ENCODE data around the gene CEMP1. TPM values are rescaled to one million over a fixed set of nuclear protein-coding genes. Genes with fewer than 3 reads are reported as not detected.
"Not testable (repeated sequence)": the region's sequence is repeated elsewhere in the genome, so short reads cannot be mapped to it uniquely, and the experiment has no call there.

Gene CEMP1, protein sequence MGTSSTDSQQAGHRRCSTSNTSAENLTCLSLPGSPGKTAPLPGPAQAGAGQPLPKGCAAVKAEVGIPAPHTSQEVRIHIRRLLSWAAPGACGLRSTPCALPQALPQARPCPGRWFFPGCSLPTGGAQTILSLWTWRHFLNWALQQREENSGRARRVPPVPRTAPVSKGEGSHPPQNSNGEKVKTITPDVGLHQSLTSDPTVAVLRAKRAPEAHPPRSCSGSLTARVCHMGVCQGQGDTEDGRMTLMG
- not detected in 2 replicates for total RNA-seq

DNA sequence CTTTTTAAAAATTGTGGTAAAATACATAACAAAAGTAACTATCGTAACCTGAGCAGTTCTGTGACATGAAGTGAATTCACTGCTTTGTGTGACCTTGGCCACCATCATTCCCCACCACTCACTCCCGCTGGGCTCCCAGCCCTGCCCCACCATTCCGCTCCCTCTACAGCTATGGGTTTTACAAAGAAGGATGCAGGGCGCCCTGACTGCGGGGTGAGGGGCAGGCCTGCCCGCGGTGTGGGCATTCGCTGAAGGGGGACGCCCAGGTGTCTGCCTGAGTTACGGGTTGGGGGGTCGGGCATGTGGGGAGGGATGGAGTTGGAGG lies at the start of gene CEMP1:
TSS of gene CEMP1 (minus strand) at position 38 of the 325 bp plus-strand sequence. CDS start 335 bp downstream, outside the sequence.
- TF ChIP-seq, protein P1, sequence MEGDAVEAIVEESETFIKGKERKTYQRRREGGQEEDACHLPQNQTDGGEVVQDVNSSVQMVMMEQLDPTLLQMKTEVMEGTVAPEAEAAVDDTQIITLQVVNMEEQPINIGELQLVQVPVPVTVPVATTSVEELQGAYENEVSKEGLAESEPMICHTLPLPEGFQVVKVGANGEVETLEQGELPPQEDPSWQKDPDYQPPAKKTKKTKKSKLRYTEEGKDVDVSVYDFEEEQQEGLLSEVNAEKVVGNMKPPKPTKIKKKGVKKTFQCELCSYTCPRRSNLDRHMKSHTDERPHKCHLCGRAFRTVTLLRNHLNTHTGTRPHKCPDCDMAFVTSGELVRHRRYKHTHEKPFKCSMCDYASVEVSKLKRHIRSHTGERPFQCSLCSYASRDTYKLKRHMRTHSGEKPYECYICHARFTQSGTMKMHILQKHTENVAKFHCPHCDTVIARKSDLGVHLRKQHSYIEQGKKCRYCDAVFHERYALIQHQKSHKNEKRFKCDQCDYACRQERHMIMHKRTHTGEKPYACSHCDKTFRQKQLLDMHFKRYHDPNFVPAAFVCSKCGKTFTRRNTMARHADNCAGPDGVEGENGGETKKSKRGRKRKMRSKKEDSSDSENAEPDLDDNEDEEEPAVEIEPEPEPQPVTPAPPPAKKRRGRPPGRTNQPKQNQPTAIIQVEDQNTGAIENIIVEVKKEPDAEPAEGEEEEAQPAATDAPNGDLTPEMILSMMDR (conservative IDR thresholded peaks at IDR 0.05; ENCODE audit: low read depth, low read length), result no peak
- no peak for DNase-seq (ENCODE audit: low read depth)
- H3K4me3 ChIP-seq (ENCODE audit: low read depth, low read length), result peak within 1 kb of the TSS; percentile 68

DNA sequence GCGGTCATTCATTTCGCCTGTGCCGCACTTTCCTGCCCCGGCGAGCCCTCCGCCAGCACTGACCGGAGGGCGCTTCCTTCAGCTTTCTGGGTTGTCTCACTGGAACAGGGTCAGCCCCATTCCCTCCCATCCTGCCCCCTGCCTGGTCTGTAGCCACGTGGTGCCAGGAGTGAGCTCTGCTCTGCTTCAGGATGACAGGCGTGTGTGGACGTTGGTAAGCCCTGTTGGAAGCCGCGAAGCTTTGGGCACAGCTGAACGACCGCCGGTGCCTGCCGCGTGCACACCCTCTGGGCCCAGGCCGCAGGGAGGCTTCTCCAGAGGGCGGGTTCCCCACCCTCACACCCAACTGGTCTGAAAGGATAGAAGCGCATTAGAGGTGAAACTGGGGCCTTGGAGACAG lies 49.6 kb upstream of the CEMP1 start:
- not testable (repeated sequence) for DNase-seq (ENCODE audit: low read depth); H3K4me3 ChIP-seq (ENCODE audit: low read depth, low read length)

DNA sequence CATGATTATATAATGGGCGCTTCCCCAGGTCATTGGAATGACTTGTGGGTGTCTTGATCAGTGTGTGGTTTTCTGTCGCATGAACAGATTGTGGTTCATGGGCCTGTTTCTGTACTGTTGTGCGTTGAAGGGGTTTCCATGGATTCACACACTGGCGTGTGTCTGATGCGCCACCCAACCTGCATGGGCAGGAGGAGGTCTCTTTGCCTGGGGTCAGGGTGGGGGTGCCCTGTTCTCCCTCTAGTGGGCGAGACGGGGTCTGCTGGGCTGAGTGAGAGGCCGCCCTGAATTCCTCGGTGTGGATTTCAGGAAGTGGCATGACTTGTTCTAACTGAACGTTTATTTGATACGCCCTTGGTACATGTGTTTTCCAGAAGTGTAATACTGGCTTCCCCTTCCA lies 48.9 kb upstream of the CEMP1 start:
- TF ChIP-seq, protein P1 (conservative IDR thresholded peaks at IDR 0.05; ENCODE audit: low read depth, low read length), result peak; percentile 14
- H3K4me3 ChIP-seq (ENCODE audit: low read depth, low read length); DNase-seq (ENCODE audit: low read depth): not testable (repeated sequence)

DNA sequence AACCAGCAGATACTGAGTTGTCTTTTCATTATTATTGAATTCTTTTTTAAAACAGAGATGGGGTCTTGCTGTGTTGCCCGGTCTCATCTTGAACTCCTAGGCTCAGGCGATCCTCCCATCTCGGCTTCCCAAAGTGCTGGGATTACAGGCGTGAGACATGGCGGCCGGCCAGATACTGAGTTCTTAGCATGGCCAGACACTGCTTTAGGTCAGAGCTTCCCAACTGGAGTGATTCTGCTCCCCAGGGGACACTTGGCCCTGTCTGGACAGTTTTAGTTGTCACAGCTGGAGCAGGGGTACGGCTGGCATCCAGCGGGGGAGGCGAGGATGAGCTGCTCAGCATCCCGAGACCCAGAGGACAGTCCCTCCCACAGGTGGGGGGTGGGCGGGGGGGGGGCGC lies 47.7 kb upstream of the CEMP1 start:
- H3K4me3 ChIP-seq (ENCODE audit: low read depth, low read length); DNase-seq (ENCODE audit: low read depth): not testable (repeated sequence)

DNA sequence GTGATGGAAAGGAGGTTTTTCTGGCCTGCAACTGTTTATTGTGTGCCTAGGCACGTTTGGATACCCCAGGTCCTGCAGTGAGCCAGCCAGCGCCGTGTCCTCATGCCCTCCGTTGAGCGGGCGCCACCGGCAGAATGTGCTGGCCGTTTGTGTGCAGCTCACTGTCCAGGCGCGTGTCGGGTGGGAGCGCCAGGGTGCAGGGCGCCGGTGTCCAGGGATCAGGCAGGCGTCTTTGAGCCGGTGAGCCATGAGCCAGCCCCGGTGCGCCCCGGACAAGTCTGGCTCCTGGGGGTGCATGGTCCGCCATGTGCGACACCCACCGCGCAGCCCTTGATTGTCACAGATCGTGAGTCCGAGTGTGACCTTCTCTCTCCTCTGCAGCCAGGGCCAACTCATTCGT lies 45.8 kb upstream of the CEMP1 start:
- H3K4me3 ChIP-seq (ENCODE audit: low read depth, low read length); DNase-seq (ENCODE audit: low read depth): not testable (repeated sequence)

DNA sequence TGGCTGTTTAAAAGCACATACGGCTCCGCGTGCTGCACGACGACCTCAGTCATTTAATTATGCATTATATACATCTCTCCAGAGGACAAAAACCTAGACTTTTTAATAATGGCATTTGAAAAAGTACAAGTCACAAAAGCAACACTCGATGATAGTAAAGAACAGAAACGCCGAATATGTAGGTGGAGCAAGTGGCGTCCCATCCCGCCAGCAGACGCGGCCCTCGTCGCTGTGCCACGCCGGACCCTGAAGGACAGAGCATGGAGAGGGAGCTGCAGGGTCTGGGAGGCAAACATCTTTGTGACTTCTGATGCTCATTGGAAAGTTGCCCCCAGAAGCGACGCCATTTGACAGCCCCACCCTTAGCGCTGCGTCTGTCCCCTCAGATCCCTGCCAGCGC lies 44.6 kb upstream of the CEMP1 start:
- DNase-seq (ENCODE audit: low read depth), result not testable (repeated sequence)

DNA sequence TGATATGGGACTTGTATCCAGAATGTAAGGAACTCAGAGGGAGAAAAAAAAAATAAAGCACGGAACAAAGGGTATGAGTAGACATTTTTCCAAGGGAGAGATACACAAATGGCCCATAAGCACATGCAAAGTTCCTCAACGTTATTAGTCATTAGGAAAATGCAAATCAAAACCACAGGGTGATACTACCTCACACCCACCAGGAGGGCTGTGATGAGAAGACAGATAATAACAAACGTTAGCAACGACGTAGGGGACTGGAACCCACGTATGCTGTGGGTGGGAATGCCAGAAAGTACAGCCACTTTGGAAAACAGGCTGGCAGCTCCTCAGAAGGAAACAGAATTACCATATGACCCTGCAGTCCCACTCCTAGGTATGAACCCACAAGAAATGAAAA lies 41.5 kb upstream of the CEMP1 start:
- DNase-seq (ENCODE audit: low read depth); H3K4me3 ChIP-seq (ENCODE audit: low read depth, low read length): not testable (repeated sequence)

More for the DNA sequence above, 44.6 kb upstream of the CEMP1 start:
- H3K4me3 ChIP-seq (ENCODE audit: low read depth, low read length), result not testable (repeated sequence)

DNA sequence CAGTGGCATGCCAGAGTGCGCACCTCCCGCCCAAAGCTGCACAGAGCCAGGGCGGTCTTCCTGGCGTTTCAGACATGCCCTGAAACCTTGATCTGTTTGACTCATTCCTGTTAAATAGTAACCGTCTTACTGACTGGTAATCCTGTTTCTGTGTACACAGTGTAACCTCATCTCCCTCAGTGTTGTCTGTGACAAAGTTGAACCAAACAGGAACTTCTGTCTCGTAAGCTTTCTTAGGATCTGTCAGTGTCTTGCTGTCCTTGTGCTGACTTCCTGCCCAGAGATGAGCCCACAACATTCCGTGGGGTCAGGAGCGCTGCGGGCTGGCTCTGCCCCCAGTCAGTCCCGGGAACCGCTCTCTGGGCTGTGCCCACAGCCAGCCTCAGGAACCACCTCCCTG lies 37.4 kb upstream of the CEMP1 start:
- H3K4me3 ChIP-seq (ENCODE audit: low read depth, low read length); DNase-seq (ENCODE audit: low read depth): not testable (repeated sequence)

DNA sequence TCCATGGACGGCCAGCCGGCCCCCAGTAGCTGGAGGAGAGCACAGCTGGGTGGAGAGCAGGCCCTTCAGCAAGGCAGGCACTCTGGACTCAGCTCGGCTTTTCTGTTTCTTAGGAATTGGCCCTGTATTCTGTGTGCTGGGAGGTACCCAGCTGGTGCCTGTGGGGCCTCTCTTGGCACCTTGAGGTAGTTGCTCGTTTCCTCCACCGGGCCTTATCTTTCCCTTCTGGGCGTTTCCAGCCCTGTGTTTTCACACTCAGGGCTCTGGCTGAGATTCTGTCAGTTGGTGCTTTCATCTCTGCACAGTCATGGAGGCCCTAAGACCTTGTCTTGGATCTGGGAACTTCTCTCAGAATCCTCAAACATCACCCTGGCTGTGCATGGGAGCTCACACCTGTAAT lies 36.3 kb upstream of the CEMP1 start:
- DNase-seq (ENCODE audit: low read depth); H3K4me3 ChIP-seq (ENCODE audit: low read depth, low read length): not testable (repeated sequence)

DNA sequence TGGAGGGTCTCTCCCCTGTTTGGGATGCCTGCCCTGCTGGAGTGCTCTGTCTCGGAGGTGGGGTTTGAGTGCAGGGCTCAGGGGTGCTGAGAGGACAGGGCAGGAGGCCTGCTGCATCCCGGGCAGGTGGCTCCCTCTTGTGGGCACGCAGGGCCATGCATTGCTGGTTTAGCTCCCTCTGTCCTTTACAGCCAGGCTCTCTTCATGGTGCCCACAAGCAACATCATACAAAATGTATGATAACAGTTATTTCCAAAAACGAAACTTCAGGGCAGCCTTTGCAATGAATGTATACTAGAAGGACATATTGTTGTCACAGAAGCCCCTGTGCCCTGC lies 29.6 kb upstream of the CEMP1 start:
- not testable (repeated sequence) for DNase-seq (ENCODE audit: low read depth); H3K4me3 ChIP-seq (ENCODE audit: low read depth, low read length)
- TF ChIP-seq, protein P1 (conservative IDR thresholded peaks at IDR 0.05; ENCODE audit: low read depth, low read length), result peak; percentile 34

DNA sequence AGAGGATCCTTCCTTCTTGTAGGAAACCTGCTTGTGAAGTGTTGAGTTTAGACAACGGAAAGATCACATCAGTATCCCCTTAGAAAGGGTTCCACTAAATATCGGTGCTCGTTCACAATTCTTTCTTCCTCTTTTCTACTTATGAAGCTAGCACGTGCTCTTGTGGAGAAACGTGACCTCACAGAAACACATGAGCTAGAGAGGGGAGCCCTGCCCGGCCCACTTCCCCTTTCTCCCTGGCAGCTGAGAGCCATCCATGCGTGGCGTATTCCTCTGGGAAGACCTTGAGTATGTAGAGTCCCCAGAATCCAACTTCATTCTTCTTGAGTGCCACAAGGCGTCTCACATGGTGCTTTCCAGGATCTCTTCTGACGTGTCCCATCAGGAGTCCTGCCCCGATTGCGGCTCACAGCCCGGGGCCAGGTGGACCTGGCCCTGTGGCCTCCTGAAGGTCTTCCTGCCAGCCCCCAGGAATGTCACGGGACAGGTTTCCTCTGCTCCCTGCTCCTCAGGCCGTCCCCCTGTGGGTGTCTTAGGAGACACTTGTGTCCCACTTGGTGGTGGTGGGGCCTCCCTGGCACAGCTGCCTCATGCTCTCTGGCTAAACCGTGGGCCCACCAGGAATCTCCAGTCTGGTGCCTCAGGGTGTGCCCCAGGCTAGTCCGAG lies 29.1 kb upstream of the CEMP1 start:
- not testable (repeated sequence) for H3K4me3 ChIP-seq (ENCODE audit: low read depth, low read length); DNase-seq (ENCODE audit: low read depth)

DNA sequence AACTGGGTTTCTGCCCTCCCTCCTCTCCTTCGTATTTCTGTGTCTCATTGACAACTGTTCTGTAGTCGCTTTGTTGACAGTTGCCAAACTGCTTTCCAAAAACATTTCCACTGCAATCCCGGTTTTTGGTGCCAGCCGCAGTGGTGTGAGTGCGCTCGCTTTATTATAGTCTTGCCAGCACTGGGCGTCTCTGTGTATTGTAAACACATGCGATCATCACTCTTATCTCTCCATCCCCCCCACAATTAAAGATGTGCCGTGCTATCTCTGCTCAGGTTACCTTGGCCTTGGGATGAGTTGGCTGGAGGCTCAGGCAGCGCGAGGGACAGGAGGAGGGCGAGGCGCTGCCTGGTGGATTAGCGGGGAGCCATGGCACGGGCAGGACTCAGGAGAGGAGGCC lies 25.9 kb upstream of the CEMP1 start:
- H3K4me3 ChIP-seq (ENCODE audit: low read depth, low read length); DNase-seq (ENCODE audit: low read depth): not testable (repeated sequence)

DNA sequence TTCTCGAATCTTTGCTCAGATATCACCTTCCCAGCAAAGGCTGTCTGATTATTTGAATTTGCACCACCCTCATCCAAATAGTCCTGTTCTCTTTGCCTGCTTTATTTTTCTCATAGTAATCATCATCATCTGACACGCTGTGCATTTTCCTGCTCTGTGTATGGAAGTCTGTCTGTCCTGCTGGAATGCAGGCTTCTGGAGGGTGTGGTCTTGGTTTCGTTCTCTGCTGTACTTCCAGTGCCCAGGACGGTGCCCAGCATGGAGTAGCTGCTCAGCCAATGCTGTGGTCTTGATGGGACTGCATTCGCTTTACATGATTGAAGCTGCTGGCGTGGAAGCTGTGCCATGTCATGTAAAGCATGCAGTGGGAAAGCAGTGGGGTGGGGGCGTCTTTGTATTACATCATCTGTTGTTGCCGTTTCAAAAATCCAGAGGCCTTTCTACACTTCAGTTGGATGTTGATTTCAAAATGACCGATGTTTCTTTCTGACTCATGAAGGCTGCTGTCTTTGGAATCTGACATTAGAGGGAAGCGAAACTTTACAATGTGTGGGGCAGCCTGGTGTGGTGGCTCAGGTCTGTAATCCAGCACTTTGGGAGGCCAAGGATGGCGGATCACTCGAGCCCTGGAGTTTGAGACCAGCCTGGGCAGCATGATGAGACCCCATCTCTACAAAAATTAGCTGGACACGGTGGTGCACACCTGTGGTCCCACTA lies 23.7 kb upstream of the CEMP1 start:
- not testable (repeated sequence) for H3K4me3 ChIP-seq (ENCODE audit: low read depth, low read length); DNase-seq (ENCODE audit: low read depth)

All from epithelial cell of proximal tubule (primary cell).